Loucy (cell line): ENCODE measurements around the gene RNASE8.

Experiments
- H2AFZ ChIP-seq: fragments of 200-600 bp; sonication (generic); 2 replicates; pipeline ENCODE4 v1.6.0; 2016; ENCODE audit warnings: antibody characterized with exemption, mild to moderate bottlenecking, low read length, moderate library complexity
- H3F3A ChIP-seq: fragments of 200-600 bp; 2 replicates; pipeline ENCODE4 v1.6.0; 2016; ENCODE audit warnings: antibody characterized with exemption, low read depth, mild to moderate bottlenecking
- H3K27me3 ChIP-seq: fragments of 200-600 bp; sonication (generic); 2 replicates; pipeline ENCODE4 v1.6.1; 2014; ENCODE audit warnings: low read length, mild to moderate bottlenecking; ENCODE audit not compliant: insufficient read depth, poor library complexity, severe bottlenecking
- H3K36me3 ChIP-seq: fragments of 200-600 bp; sonication (generic); 2 replicates; pipeline ENCODE4 v1.6.1; 2016; ENCODE audit warnings: low read length; ENCODE audit not compliant: insufficient read depth
- H3K4me1 ChIP-seq: fragments of 200-600 bp; sonication (generic); 2 replicates; pipeline ENCODE4 v1.5.1; 2014; ENCODE audit warnings: low read length, mild to moderate bottlenecking; ENCODE audit not compliant: insufficient read depth, poor library complexity, severe bottlenecking
- H3K4me2 ChIP-seq: fragments of 200-600 bp; sonication (generic); 2 replicates; pipeline ENCODE4 v1.6.0; 2014; ENCODE audit warnings: antibody characterized with exemption, low read length, low read depth, mild to moderate bottlenecking; ENCODE audit not compliant: poor library complexity, severe bottlenecking
- H3K4me3 ChIP-seq: fragments of 200-600 bp; sonication (generic); 2 replicates; pipeline ENCODE4 v1.5.1; 2014; ENCODE audit warnings: low read length, mild to moderate bottlenecking, mixed read lengths; ENCODE audit not compliant: poor library complexity, severe bottlenecking
- H3K79me2 ChIP-seq: fragments of 200-600 bp; sonication (generic); 2 replicates; pipeline ENCODE4 v1.6.1; 2014; ENCODE audit warnings: low read length; ENCODE audit not compliant: insufficient read depth
- H3K9ac ChIP-seq: fragments of 200-600 bp; sonication (generic); 2 replicates; pipeline ENCODE4 v1.6.0; 2014; ENCODE audit warnings: mild to moderate bottlenecking, low read depth, low read length, moderate library complexity; ENCODE audit not compliant: poor library complexity, severe bottlenecking
- H3K9me2 ChIP-seq: fragments of 200-600 bp; sonication (generic); replicated peaks from 2 replicates; pipeline ENCODE4 v1.6.1; 2016; ENCODE audit warnings: low read depth, low read length, mixed read lengths
- H3K9me3 ChIP-seq: fragments of 200-600 bp; sonication (generic); 2 replicates; pipeline ENCODE4 v1.6.1; 2014; ENCODE audit warnings: mild to moderate bottlenecking, antibody characterized with exemption, low read length, low read depth; ENCODE audit not compliant: insufficient read depth
- H4K20me1 ChIP-seq: fragments of 200-600 bp; sonication (generic); 2 replicates; pipeline ENCODE4 v1.6.0; 2014; ENCODE audit warnings: antibody characterized with exemption, low read length, mild to moderate bottlenecking; ENCODE audit not compliant: insufficient read depth, poor library complexity, severe bottlenecking
- CTCF ChIP-seq: fragments of 200-600 bp; sonication (generic); conservative IDR thresholded peaks from 2 replicates; pipeline ENCODE4 v1.5.1; 2014; ENCODE audit warnings: mild to moderate bottlenecking, antibody characterized with exemption, low read length
- EZH2phosphoT487 ChIP-seq: fragments of 200-600 bp; IDR thresholded peaks from 2 replicates; pipeline ENCODE4 v1.6.1; 2018; ENCODE audit warnings: antibody characterized with exemption, mild to moderate bottlenecking, moderate library complexity, borderline replicate concordance

RNASE8 gene

GRCh38 chr14:21036751-21037150 is 20.9 kb upstream of the RNASE8 start:
- TF ChIP-seq CTCF, result no peak
- no peak for TF ChIP-seq EZH2phosphoT487
- Histone ChIP-seq H3K4me1 (no peaks in the 10 kb centered on the region), H3K36me3 (no peaks in the 10 kb centered on the region), H4K20me1 (no peaks in the 10 kb centered on the region), H3K79me2 (no peaks in the 10 kb centered on the region), H3K9me3 (no peaks in the 10 kb centered on the region), H3F3A (no peaks in the 10 kb centered on the region), H3K4me3 (no peak overlapping the region), H3K9ac (no peak overlapping the region), H3K4me2 (no peak overlapping the region), H2AFZ (no peak overlapping the region), H3K9me2 (no peaks in the 10 kb centered on the region), H3K27me3 (no peaks in the 10 kb centered on the region)

GRCh38 chr14:21037156-21037555 is 20.5 kb upstream of the RNASE8 start:
- no peak overlapping the region for H3K9ac ChIP-seq
- H3K4me1 ChIP-seq, result no peaks in the 10 kb centered on the region

GRCh38 chr14:21038441-21039422 is 18.9 kb upstream of the RNASE8 start:
- Histone ChIP-seq H3K4me3 (no peak overlapping the region), H2AFZ (no peak overlapping the region), H3K9me2 (no peaks in the 10 kb centered on the region), H3K27me3 (no peaks in the 10 kb centered on the region), H3K79me2 (no peaks in the 10 kb centered on the region), H4K20me1 (no peaks in the 10 kb centered on the region), H3K9ac (peak overlapping the region; percentile 8), H3K36me3 (no peaks in the 10 kb centered on the region), H3F3A (no peaks in the 10 kb centered on the region), H3K9me3 (no peaks in the 10 kb centered on the region), H3K4me1 (peaks cover 15% of the 10 kb centered on the region), H3K4me2 (no peak overlapping the region)
- TF ChIP-seq CTCF (no peak), EZH2phosphoT487 (no peak)

More at GRCh38 chr14:21037156-21037555, 20.5 kb upstream of the RNASE8 start:
- Histone ChIP-seq H3F3A (no peaks in the 10 kb centered on the region), H3K36me3 (no peaks in the 10 kb centered on the region), H3K4me3 (no peak overlapping the region), H3K27me3 (no peaks in the 10 kb centered on the region), H3K79me2 (no peaks in the 10 kb centered on the region), H3K9me2 (no peaks in the 10 kb centered on the region), H2AFZ (no peak overlapping the region), H3K9me3 (no peaks in the 10 kb centered on the region), H4K20me1 (no peaks in the 10 kb centered on the region), H3K4me2 (no peak overlapping the region)
- TF ChIP-seq EZH2phosphoT487 (no peak), CTCF (no peak)
